ENCODE data around the gene PUS1. TPM values are rescaled to one million over a fixed set of nuclear protein-coding genes. Genes with fewer than 3 reads are reported as not detected.

Gene PUS1
- total RNA-seq, 1 experiment from 2014 or later, result 117 TPM

DNA sequence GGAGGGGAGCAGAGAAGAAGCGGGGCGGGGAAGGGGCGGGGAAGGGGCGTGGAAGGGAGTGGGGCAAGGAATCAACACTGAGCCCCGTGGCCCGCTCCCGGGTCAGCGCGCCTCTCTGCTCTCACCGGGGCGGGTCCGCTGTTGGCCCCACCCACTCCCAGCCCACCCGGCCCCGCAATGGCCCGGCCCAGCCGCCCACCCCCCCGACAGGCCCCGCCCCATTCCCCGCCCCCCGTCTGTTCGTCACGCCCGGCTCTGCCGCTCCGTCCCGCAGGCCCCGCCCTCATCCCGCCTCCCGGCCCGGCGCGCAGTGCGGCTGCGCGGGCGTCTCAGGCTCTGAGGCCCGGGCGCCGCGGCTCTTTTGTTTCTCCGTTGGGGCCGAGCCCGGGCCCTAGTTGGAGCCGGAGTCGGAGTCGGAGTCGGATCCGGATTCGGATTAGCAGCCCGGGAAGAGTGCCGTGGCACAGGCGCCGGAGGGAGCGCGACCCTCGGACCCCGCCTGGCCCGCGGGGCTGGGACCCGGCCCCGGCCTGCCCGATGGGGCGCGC is 34.7 kb upstream of the PUS1 start, which contains the start of gene ULK1:
TSS of gene ULK1 (plus strand) at position 310 of the 548 bp plus-strand sequence. CDS start 380 bp downstream, outside the sequence.
- no peak within 1 kb of the TSS for H4K91ac ChIP-seq (ENCODE audit: insufficient read length, low read depth, low read length)
- peak within 1 kb of the TSS; percentile 75 to 88 for H3K4me3 Mint-ChIP-seq
- H2BK5ac ChIP-seq (ENCODE audit: insufficient read length, low read length), result no peak within 1 kb of the TSS
- no peak within 1 kb of the TSS for H3K56ac ChIP-seq (ENCODE audit: insufficient read length, low read depth, low read length)
- H2AFZ ChIP-seq (ENCODE audit: low read length), result no peak within 1 kb of the TSS
- no peak within 1 kb of the TSS for H2BK20ac ChIP-seq (ENCODE audit: low read depth, low read length, poor library complexity, severe bottlenecking)
- H3K27me3 ChIP-seq (ENCODE audit: insufficient read depth, low read length), result no peaks in the 10 kb centered on the region
- H4K5ac ChIP-seq (ENCODE audit: insufficient read length, low read depth, low read length), result no peak within 1 kb of the TSS
- H3K27ac Mint-ChIP-seq, result peak within 1 kb of the TSS; percentile 77 to 85 (median 80)
- peaks cover 12 to 23% of the 10 kb centered on the region in 2 experiments for H3K4me1 Mint-ChIP-seq
- DNase-seq, result peak; percentile 98
- H4K8ac ChIP-seq (replicated peaks; ENCODE audit: insufficient read length, low read depth, low read length), result no peak within 1 kb of the TSS
- H3T11ph ChIP-seq (ENCODE audit: low read length), result no peak within 1 kb of the TSS
- H2BK12ac ChIP-seq (ENCODE audit: insufficient read length, low read depth, low read length), result no peak within 1 kb of the TSS
- H3K79me2 ChIP-seq (ENCODE audit: insufficient read depth, low read length), result no peaks in the 10 kb centered on the region
- H2BK120ac ChIP-seq (ENCODE audit: low read depth, low read length, poor library complexity, severe bottlenecking), result no peak within 1 kb of the TSS
- WGBS (ENCODE audit: extremely low coverage, insufficient read length, low lambda C conversion rate), result no CpG with 5 or more reads among the region's 64 CpGs
- TF ChIP-seq, protein P1, sequence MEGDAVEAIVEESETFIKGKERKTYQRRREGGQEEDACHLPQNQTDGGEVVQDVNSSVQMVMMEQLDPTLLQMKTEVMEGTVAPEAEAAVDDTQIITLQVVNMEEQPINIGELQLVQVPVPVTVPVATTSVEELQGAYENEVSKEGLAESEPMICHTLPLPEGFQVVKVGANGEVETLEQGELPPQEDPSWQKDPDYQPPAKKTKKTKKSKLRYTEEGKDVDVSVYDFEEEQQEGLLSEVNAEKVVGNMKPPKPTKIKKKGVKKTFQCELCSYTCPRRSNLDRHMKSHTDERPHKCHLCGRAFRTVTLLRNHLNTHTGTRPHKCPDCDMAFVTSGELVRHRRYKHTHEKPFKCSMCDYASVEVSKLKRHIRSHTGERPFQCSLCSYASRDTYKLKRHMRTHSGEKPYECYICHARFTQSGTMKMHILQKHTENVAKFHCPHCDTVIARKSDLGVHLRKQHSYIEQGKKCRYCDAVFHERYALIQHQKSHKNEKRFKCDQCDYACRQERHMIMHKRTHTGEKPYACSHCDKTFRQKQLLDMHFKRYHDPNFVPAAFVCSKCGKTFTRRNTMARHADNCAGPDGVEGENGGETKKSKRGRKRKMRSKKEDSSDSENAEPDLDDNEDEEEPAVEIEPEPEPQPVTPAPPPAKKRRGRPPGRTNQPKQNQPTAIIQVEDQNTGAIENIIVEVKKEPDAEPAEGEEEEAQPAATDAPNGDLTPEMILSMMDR (conservative IDR thresholded peaks at IDR 0.05), result no peak
- H3K4ac ChIP-seq (ENCODE audit: low read depth, low read length), result no peak within 1 kb of the TSS
- no peak within 1 kb of the TSS for H3K23ac ChIP-seq (ENCODE audit: insufficient read length, low read depth, low read length)
- H3K18ac ChIP-seq (ENCODE audit: insufficient read length, low read depth, low read length), result peak within 1 kb of the TSS; percentile 54
- peaks cover 7 to 16% (median 8%) of the 10 kb centered on the region in 3 experiments; a peak in 6 of 7 replicates for H3K36me3 Mint-ChIP-seq (ENCODE audit: insufficient read depth in 1 of 3, low read depth in 3 of 3)
- no peaks in the 10 kb centered on the region for H3K9me3 ChIP-seq (ENCODE audit: control insufficient read depth, low read depth, low read length)
- H3K4me2 ChIP-seq (ENCODE audit: insufficient read depth, insufficient read length, low read length), result peak within 1 kb of the TSS; percentile 61
- peak within 1 kb of the TSS; percentile 65 for H3K9ac ChIP-seq (ENCODE audit: extremely low read depth, insufficient read length, low read length)
- H2AK5ac ChIP-seq (ENCODE audit: insufficient read length, low read length), result no peak within 1 kb of the TSS
- H3K27me3 Mint-ChIP-seq (ENCODE audit: low read depth), result peaks cover 2% of the 10 kb centered on the region; the same call in 1 of the 2 replicates
- peaks cover 7% of the 10 kb centered on the region for H3K23me2 ChIP-seq (ENCODE audit: insufficient read length, low read depth, low read length, poor library complexity, severe bottlenecking)
- H3K14ac ChIP-seq (ENCODE audit: insufficient read depth, low read length), result peak within 1 kb of the TSS; percentile 72
- peaks cover 0 to 3% of the 10 kb centered on the region in 2 experiments; a peak in 2 of 5 replicates for H3K9me3 Mint-ChIP-seq
- H3K4me1 ChIP-seq (ENCODE audit: insufficient read depth, low read length), result no peaks in the 10 kb centered on the region
- H3K79me1 ChIP-seq (ENCODE audit: insufficient read depth, low read depth, low read length, poor library complexity, severe bottlenecking), result no peaks in the 10 kb centered on the region
- no peak within 1 kb of the TSS for H3K27ac ChIP-seq (ENCODE audit: insufficient read length, low read depth, low read length)
- H2BK15ac ChIP-seq (ENCODE audit: low read depth, low read length), result no peak within 1 kb of the TSS
- H4K20me1 ChIP-seq (ENCODE audit: control insufficient read depth, insufficient read depth, insufficient read length), result no peaks in the 10 kb centered on the region

Measured in H9 (cell line).